OCI-LY1 (cell line): Measurements from ENCODE around the gene MCTP2.

Experiments used
- H2AFZ ChIP-seq: fragments of 200-600 bp; sonication (generic), shearing (Covaris generic); 2 replicates; pipeline ENCODE4 v1.6.0; 2014; ENCODE audit warnings: antibody characterized with exemption, mild to moderate bottlenecking, low read length
- H3F3A ChIP-seq: fragments of 200-600 bp; sonication (generic), shearing (Covaris generic); 2 replicates; pipeline ENCODE4 v1.6.0; 2014; ENCODE audit warnings: mild to moderate bottlenecking, antibody characterized with exemption, low read length, moderate library complexity; ENCODE audit not compliant: insufficient read depth
- H3K27ac ChIP-seq: fragments of 200-600 bp; sonication (generic); 2 replicates; pipeline ENCODE4 v1.5.1; 2014; ENCODE audit warnings: low read length, mixed run types, mild to moderate bottlenecking, low read depth; ENCODE audit not compliant: poor library complexity, severe bottlenecking
- H3K27me3 ChIP-seq: fragments of 200-600 bp; sonication (generic); 2 replicates; pipeline ENCODE4 v1.6.0; 2014; ENCODE audit warnings: antibody characterized with exemption, mild to moderate bottlenecking, low read length, moderate library complexity; ENCODE audit not compliant: insufficient read depth
- H3K36me3 ChIP-seq: fragments of 200-600 bp; sonication (generic); 2 replicates; pipeline ENCODE4 v1.6.1; 2014; ENCODE audit warnings: mild to moderate bottlenecking, antibody characterized with exemption, low read length, moderate library complexity, mixed read lengths; ENCODE audit not compliant: insufficient read depth
- H3K4me1 ChIP-seq: fragments of 200-600 bp; sonication (generic); 2 replicates; pipeline ENCODE4 v1.5.1; 2014; ENCODE audit warnings: mild to moderate bottlenecking, low read length, moderate library complexity; ENCODE audit not compliant: insufficient read depth, severe bottlenecking
- H3K4me2 ChIP-seq: fragments of 200-600 bp; sonication (generic), shearing (Covaris generic); 2 replicates; pipeline ENCODE4 v1.6.1; 2014; ENCODE audit warnings: low read length
- H3K4me3 ChIP-seq: fragments of 200-600 bp; sonication (generic); 2 replicates; pipeline ENCODE4 v1.5.1; 2014; ENCODE audit warnings: low read length, low read depth, mild to moderate bottlenecking, mixed read lengths; ENCODE audit not compliant: poor library complexity, severe bottlenecking
- H3K79me2 ChIP-seq: fragments of 200-600 bp; shearing (Covaris generic); 2 replicates; pipeline ENCODE4 v1.6.1; 2016; ENCODE audit warnings: mixed run types, low read length, mixed read lengths; ENCODE audit not compliant: insufficient read depth
- H3K9ac ChIP-seq: fragments of 200-600 bp; sonication (generic), shearing (Covaris generic); 2 replicates; pipeline ENCODE4 v1.6.1; 2014; ENCODE audit warnings: mild to moderate bottlenecking, low read length, mixed read lengths
- H3K9me2 ChIP-seq: fragments of 200-600 bp; sonication (generic), shearing (Covaris generic); 2 replicates; pipeline ENCODE4 v1.6.1; 2014; ENCODE audit warnings: low read depth, mild to moderate bottlenecking, low read length, mixed read lengths
- H3K9me3 ChIP-seq: fragments of 200-600 bp; shearing (Covaris generic); 2 replicates; pipeline ENCODE4 v1.6.1; 2014; ENCODE audit warnings: low read length, mixed read lengths
- H4K20me1 ChIP-seq: fragments of 200-600 bp; sonication (generic), shearing (Covaris generic); 2 replicates; pipeline ENCODE4 v1.6.0; 2016; ENCODE audit warnings: mild to moderate bottlenecking, low read length; ENCODE audit not compliant: insufficient read depth
- CTCF ChIP-seq: fragments of 200-600 bp; sonication (generic), shearing (Covaris generic); IDR thresholded peaks from 2 replicates; pipeline ENCODE4 v1.5.1; 2017; ENCODE audit warnings: mild to moderate bottlenecking, antibody characterized with exemption, low read length, moderate library complexity, mixed read lengths
- EZH2 ChIP-seq: fragments of 200-600 bp; sonication (generic), shearing (Covaris generic); IDR thresholded peaks from 2 replicates; pipeline ENCODE4 v1.8.0; 2017; ENCODE audit warnings: borderline replicate concordance, mixed run types, mild to moderate bottlenecking, antibody characterized with exemption, low read length, moderate library complexity, mixed read lengths

Gene MCTP2

GRCh38 chr15:94404733-94405283, 173.4 kb downstream of the MCTP2 start:
- H3K9me2 ChIP-seq = no peaks in the 10 kb centered on the region
- H3K27ac ChIP-seq = no peak overlapping the region
- peaks cover 57% of the 10 kb centered on the region for H3K36me3 ChIP-seq
- no peaks in the 10 kb centered on the region for H3K27me3 ChIP-seq
- no peaks in the 10 kb centered on the region for H3K9me3 ChIP-seq
- no peak overlapping the region for H3K4me3 ChIP-seq
- no peak overlapping the region for H3K4me2 ChIP-seq
- H4K20me1 ChIP-seq = no peaks in the 10 kb centered on the region
- TF ChIP-seq CTCF (no peak), EZH2 (no peak)
- H3F3A ChIP-seq = no peaks in the 10 kb centered on the region
- no peaks in the 10 kb centered on the region for H3K79me2 ChIP-seq
- H3K4me1 ChIP-seq = no peaks in the 10 kb centered on the region
- no peak overlapping the region for H2AFZ ChIP-seq
- no peak overlapping the region for H3K9ac ChIP-seq

- H2AFZ ChIP-seq = no peak overlapping the region
- no peaks in the 10 kb centered on the region for H3F3A ChIP-seq
- H3K79me2 ChIP-seq = no peaks in the 10 kb centered on the region
- no peak overlapping the region for H3K9ac ChIP-seq
- no peak overlapping the region for H3K4me2 ChIP-seq
- no peaks in the 10 kb centered on the region for H3K9me3 ChIP-seq
- TF ChIP-seq EZH2 (no peak), CTCF (no peak)
- peaks cover 3% of the 10 kb centered on the region; the same call in 1 of the 2 replicates for H3K36me3 ChIP-seq
- no peaks in the 10 kb centered on the region for H3K27me3 ChIP-seq
- no peaks in the 10 kb centered on the region for H4K20me1 ChIP-seq
- H3K4me1 ChIP-seq = peaks cover 27% of the 10 kb centered on the region
- H3K27ac ChIP-seq = peak overlapping the region; percentile 16
- H3K4me3 ChIP-seq = no peak overlapping the region
- H3K9me2 ChIP-seq = no peaks in the 10 kb centered on the region
These were observed 179.9 kb downstream of the MCTP2 start for GRCh38 chr15:94411285-94411684.

- H3K4me3 ChIP-seq = no peak overlapping the region
- no peaks in the 10 kb centered on the region for H3K79me2 ChIP-seq
- no peak overlapping the region for H2AFZ ChIP-seq
- no peak overlapping the region for H3K4me2 ChIP-seq
- H4K20me1 ChIP-seq = no peaks in the 10 kb centered on the region
- no peaks in the 10 kb centered on the region for H3K9me3 ChIP-seq
- no peaks in the 10 kb centered on the region for H3K9me2 ChIP-seq
- no peak overlapping the region for H3K27ac ChIP-seq
- H3K9ac ChIP-seq = no peak overlapping the region
- H3K27me3 ChIP-seq = no peaks in the 10 kb centered on the region
- no peaks in the 10 kb centered on the region for H3F3A ChIP-seq
- H3K36me3 ChIP-seq = 0 out of 2 replicates have a peak, but pooled peaks cover under 1% of the 10 kb centered on the region
- no peak for TF ChIP-seq EZH2
- TF ChIP-seq CTCF = no peak
- peaks cover 27% of the 10 kb centered on the region for H3K4me1 ChIP-seq
These were observed 180.5 kb downstream of the MCTP2 start for GRCh38 chr15:94411846-94412245.
